Measurements from ENCODE around the gene FHOD3. TPM values are rescaled to one million over a fixed set of nuclear protein-coding genes. Genes with fewer than 3 reads are reported as not detected.

The FHOD3 gene
- total and polyA plus RNA-seq, 10 donors: 1.2 to 2.7 (median 1.9) TPM

DNA sequence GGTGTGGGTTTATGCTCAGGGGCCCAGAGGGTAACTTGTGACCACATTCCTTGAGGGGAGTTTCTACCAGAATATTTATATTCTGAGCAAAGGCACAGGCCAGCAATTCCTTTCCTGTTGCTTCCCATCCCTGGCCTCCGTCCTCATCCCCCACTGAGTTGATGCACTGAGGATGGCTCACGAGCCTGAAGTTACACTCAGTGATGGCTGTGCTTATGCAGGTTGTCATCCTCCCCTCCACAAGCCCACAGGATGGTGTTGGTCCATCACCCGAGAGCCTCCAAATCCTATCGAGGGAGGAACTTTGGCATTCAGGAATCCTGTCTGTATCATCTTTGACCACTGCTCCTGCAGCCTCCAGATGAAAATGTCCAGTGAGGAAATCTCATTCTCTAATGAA is 28.4 kb upstream of the FHOD3 start:
- Histone ChIP-seq H3K9me3 (no peaks in the 10 kb centered on the region), H3K4me3 (no peak overlapping the region), H3K27me3 (replicated peaks in 1 of 7) (peaks cover 0 to 11% (median 0%) of the 10 kb centered on the region in 7 donors), H3K27ac (no peak overlapping the region), H3K4me1 (no peaks in the 10 kb centered on the region), H3K36me3 (no peaks in the 10 kb centered on the region)
- intact Hi-C loops (cut with DNase I; ENCODE audit: low total_unique reads): no loop called here
- DNase-seq: no peak
- WGBS, 5 donors: 70 to 88% (median 79%) methylated on average over 4 of the region's 4 CpGs
- TF ChIP-seq POLR2A (IDR thresholded peaks at IDR 0.05): no peak
- no peak for TF ChIP-seq POLR2AphosphoS5 (IDR thresholded peaks at IDR 0.05)
- TF ChIP-seq, protein P1, sequence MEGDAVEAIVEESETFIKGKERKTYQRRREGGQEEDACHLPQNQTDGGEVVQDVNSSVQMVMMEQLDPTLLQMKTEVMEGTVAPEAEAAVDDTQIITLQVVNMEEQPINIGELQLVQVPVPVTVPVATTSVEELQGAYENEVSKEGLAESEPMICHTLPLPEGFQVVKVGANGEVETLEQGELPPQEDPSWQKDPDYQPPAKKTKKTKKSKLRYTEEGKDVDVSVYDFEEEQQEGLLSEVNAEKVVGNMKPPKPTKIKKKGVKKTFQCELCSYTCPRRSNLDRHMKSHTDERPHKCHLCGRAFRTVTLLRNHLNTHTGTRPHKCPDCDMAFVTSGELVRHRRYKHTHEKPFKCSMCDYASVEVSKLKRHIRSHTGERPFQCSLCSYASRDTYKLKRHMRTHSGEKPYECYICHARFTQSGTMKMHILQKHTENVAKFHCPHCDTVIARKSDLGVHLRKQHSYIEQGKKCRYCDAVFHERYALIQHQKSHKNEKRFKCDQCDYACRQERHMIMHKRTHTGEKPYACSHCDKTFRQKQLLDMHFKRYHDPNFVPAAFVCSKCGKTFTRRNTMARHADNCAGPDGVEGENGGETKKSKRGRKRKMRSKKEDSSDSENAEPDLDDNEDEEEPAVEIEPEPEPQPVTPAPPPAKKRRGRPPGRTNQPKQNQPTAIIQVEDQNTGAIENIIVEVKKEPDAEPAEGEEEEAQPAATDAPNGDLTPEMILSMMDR (IDR thresholded peaks at IDR 0.05 in 8 of 11, conservative IDR thresholded peaks at IDR 0.05 in 3 of 11): no peak

DNA sequence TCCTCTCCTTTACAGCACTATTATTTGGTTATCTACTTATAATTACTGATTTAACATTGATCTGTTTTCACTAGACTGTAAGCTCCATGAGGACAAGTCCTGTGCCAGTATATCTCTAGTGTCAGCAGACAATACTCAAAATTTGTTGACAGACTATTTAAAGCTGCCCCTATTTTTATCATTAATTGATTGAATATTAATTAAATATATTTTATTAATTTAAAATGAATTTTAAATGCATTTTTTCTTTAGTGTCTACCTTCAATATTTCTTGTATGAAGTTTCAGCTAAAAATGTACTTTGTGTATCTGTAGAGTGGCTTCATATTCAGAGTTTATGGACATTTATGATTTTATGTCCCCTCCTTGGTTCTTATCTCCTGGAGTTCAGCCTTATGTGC is 26.4 kb upstream of the FHOD3 start:
- Histone ChIP-seq H3K4me1 (no peaks in the 10 kb centered on the region), H3K36me3 (no peaks in the 10 kb centered on the region), H3K27me3 (replicated peaks in 1 of 7) (peaks cover 0 to 10% (median 0%) of the 10 kb centered on the region in 7 donors), H3K27ac (no peak overlapping the region), H3K9me3 (no peaks in the 10 kb centered on the region), H3K4me3 (no peak overlapping the region)
- TF ChIP-seq, protein P1 (IDR thresholded peaks at IDR 0.05 in 8 of 11, conservative IDR thresholded peaks at IDR 0.05 in 3 of 11): no peak
- TF ChIP-seq POLR2A (IDR thresholded peaks at IDR 0.05) (no peak), POLR2AphosphoS5 (IDR thresholded peaks at IDR 0.05) (no peak)
- no peak for DNase-seq
- intact Hi-C loops (cut with DNase I; ENCODE audit: low total_unique reads): no loop called here

DNA sequence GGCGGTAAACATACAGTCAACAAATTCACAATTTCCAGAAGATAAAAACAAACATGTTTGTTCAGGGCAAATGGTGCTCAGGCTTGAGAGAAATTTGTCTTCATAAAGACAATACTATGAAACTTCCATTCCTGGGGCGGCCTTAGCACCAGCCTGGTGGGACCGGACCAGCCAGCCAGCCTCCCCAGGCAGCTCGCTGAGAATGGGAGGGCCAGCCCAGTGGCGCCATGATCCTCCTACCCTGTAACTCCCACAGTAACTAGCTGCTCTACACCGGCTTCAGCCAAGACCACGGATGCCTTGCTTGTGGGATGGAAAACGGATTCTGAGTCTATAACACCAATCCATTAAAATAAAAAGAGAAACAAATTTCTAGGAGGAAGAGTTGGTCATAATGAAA is 24.2 kb upstream of the FHOD3 start:
- WGBS, 5 donors: 89 to 95% (median 92%) methylated on average over 8 of the region's 8 CpGs
- TF ChIP-seq POLR2A (IDR thresholded peaks at IDR 0.05) (no peak), POLR2AphosphoS5 (IDR thresholded peaks at IDR 0.05) (no peak)
- TF ChIP-seq, protein P1 (IDR thresholded peaks at IDR 0.05 in 8 of 11, conservative IDR thresholded peaks at IDR 0.05 in 3 of 11): no peak
- no peak overlapping the region for H3K27ac ChIP-seq
- no peaks in the 10 kb centered on the region for H3K36me3 ChIP-seq
- no peaks in the 10 kb centered on the region for H3K9me3 ChIP-seq
- no peak for DNase-seq
- H3K27me3 ChIP-seq (replicated peaks in 1 of 7): peaks cover 0 to 8% (median 0%) of the 10 kb centered on the region in 7 donors
- intact Hi-C loops (cut with DNase I; ENCODE audit: low total_unique reads): no loop called here
- no peak overlapping the region for H3K4me3 ChIP-seq
- no peaks in the 10 kb centered on the region for H3K4me1 ChIP-seq

DNA sequence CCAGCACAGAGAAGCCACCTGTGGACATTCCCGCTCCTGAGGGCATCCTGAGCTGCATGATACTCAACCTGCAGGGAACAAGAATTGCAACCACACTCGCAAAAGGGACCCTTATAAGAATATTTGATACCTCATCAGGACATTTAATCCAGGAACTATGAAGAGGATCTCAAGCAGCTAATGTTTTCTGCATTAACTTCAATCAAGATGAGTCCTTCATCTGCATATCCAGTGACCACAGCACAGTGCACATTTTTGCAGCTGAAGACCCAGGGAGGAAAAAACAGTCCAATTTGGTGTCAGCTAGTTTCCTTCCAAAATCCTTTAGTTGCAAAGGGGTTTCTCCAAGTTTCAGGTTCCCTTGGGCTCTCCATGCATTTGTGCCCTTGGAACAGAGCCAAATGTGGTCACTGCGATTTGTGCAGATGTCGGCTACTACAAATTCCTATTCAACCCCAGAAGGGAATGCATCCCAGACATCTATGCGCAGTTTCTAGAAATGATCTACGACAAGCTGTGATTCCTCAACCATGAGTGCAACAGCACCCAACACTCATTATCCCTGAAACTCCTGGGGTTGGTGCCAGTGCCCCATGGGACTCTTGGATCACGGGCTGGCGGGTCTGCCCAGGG is 23.3 kb upstream of the FHOD3 start:
- Histone ChIP-seq H3K36me3 (no peaks in the 10 kb centered on the region), H3K27me3 (replicated peaks in 1 of 7) (peaks cover 0 to 6% (median 0%) of the 10 kb centered on the region in 7 donors), H3K27ac (no peak overlapping the region), H3K9me3 (no peaks in the 10 kb centered on the region), H3K4me1 (no peaks in the 10 kb centered on the region), H3K4me3 (no peak overlapping the region)
- DNase-seq: no peak
- TF ChIP-seq, protein P1 (IDR thresholded peaks at IDR 0.05 in 8 of 11, conservative IDR thresholded peaks at IDR 0.05 in 3 of 11): no peak
- TF ChIP-seq POLR2AphosphoS5 (IDR thresholded peaks at IDR 0.05) (no peak), POLR2A (IDR thresholded peaks at IDR 0.05) (no peak)
- WGBS, 5 donors: 82 to 92% (median 89%) methylated on average over 7 to 8 of the region's 8 CpGs
- intact Hi-C loops (cut with DNase I; ENCODE audit: low total_unique reads): no loop called here

Measured in spleen (tissue), 11 donors.